ENCODE measurements around the gene VMO1. TPM values are rescaled to one million over a fixed set of nuclear protein-coding genes. Genes with fewer than 3 reads are reported as not detected.
A peak's percentile ranks its signal among the peaks of the same experiment; 100 is the strongest.

Gene VMO1
- polyA plus RNA-seq, 1 experiment = not detected

DNA sequence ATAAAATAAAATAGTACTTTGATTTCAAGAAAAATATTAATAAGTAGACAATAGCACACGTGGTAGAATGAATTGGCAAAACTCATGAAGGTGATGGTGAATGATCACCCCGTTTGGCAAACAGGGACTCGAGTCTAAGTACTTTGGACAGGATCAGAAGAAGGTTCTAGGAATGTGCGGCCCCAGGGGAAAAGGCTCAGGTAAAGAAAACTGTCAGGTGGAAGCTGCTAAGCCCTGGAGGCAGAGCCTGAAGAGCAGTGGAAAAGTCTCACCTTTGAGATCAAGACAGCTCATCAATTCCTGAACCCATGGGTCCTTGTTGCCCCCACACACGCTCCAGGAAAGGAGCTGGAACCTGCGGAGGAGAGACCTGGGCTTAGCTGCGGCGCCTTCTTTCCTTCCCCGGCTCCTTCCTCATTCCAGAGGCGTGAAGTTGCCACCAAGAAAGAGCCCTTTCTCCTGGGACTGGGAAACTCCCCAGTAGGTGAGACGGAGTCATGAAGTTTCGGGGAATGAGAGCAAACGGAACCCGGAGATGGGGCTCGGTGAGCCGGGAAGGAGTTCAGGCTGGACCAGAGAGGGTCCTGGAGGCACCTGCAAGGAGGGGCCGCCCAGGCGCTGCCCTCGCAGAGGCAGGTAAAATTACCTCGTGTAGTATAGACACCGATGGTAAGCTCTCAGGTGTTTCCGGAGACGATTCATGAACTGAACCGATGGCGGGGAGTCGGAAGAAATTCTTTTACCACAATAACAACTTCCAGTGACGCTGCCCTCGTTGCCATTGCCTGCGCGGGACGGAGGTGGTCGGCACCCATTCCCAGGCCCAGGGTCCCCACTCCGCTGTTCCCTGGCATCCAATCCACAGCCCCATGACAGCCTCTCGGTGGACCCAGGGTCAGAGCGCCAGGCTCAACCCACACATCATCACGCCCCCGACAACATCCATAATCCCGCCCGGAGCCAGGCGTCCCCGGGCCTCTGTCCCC, 47.7 kb downstream of the VMO1 start:
- peaks cover 5% of the 10 kb centered on the region; the same call in 1 of the 2 replicates for H3K9me3 ChIP-seq (ENCODE audit: control insufficient read depth, insufficient read depth, low read length)
- H3K27ac ChIP-seq (ENCODE audit: low read depth, low read length) = no peak overlapping the region
- H3K27me3 ChIP-seq (ENCODE audit: control insufficient read depth, insufficient read depth, low read length) = peaks cover 44% of the 10 kb centered on the region
- ChIA-PET CTCF (no interaction called here), POLR2A (interaction anchor here (0.6 kb wide), 1 partner anchor 19 kb away, joined by 3 read pairs; no protein-coding TSS in a partner anchor)
- DNase-seq (ENCODE audit: low read depth, low spot score) = no peak
- peak overlapping the region; percentile 70 for H3K4me3 ChIP-seq (ENCODE audit: low read depth, low read length)
- TF ChIP-seq, protein P1, sequence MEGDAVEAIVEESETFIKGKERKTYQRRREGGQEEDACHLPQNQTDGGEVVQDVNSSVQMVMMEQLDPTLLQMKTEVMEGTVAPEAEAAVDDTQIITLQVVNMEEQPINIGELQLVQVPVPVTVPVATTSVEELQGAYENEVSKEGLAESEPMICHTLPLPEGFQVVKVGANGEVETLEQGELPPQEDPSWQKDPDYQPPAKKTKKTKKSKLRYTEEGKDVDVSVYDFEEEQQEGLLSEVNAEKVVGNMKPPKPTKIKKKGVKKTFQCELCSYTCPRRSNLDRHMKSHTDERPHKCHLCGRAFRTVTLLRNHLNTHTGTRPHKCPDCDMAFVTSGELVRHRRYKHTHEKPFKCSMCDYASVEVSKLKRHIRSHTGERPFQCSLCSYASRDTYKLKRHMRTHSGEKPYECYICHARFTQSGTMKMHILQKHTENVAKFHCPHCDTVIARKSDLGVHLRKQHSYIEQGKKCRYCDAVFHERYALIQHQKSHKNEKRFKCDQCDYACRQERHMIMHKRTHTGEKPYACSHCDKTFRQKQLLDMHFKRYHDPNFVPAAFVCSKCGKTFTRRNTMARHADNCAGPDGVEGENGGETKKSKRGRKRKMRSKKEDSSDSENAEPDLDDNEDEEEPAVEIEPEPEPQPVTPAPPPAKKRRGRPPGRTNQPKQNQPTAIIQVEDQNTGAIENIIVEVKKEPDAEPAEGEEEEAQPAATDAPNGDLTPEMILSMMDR (IDR thresholded peaks at IDR 0.05; ENCODE audit: low read depth, low read length) = no peak

DNA sequence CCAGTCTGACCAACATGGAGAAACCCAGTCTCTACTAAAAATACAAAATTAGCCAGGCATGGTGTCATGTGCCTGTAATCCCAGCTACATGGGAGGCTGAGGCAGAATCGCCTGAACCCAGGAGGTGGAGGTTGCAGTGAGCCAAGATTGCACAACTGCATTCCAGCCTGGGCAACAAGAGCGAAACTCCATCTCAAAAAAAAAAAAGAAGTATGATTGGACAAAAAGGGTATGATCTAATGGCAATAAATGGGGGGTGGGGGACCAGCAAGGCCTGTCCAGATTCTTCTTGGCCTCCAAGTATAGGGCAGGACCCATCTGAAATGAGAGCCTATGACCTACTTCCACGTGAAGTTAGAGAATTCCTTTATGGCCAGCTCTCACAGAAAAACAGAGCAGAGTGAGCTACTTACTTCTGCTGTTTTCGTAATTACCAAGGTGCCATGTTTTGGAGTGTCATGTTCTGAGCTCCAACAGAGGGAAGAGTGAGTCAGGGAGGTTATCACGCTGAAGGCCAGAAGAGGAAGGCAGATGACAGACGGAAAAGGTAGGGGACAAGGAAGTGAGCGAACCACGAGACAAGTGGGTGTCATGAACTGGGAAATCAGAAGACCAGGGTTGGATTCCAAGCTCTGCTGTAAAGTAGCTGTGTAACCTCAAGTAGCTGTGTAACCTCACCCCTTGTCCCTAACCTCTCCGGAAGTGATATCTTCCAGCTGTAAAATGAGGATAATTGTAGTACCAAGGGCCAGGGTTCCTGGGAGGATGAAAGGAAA, 50.1 kb downstream of the VMO1 start:
- H3K27ac ChIP-seq (ENCODE audit: low read depth, low read length) = no peak overlapping the region
- H3K4me3 ChIP-seq (ENCODE audit: low read depth, low read length) = no peak overlapping the region
- ChIA-PET CTCF (interaction anchor here (0.5 to 0.6 kb wide), 2 partner anchors 35 to 53 kb away, joined by 3 read pairs; no protein-coding TSS in a partner anchor), POLR2A (interaction anchor here (0.6 to 0.8 kb wide), 2 partner anchors 59 to 186 kb away, joined by 5 to 8 read pairs; no protein-coding TSS in a partner anchor)
- H3K27me3 ChIP-seq (ENCODE audit: control insufficient read depth, insufficient read depth, low read length) = peaks cover 27% of the 10 kb centered on the region
- H3K9me3 ChIP-seq (ENCODE audit: control insufficient read depth, insufficient read depth, low read length) = peaks cover 5% of the 10 kb centered on the region; the same call in 1 of the 2 replicates
- no peak for DNase-seq (ENCODE audit: low read depth, low spot score)
- TF ChIP-seq, protein P1 (IDR thresholded peaks at IDR 0.05; ENCODE audit: low read depth, low read length) = no peak

Other genes with a start within 250 kb of the VMO1 start
- gene MYBBP1A, start 231.0 kb downstream of the VMO1 start, polyA plus RNA-seq (2011; rRNA removed) = 12.5 and 14.7 TPM in 2 replicates
- gene GGT6, start 225.8 kb downstream of the VMO1 start, polyA plus RNA-seq (2011; rRNA removed) = not detected in 2 replicates
- 0.04 TPM in 1 of 2 replicates, not detected in the other for gene SMTNL2, start 201.8 kb downstream of the VMO1 start, polyA plus RNA-seq (2011; rRNA removed)
- gene ALOX15, start 144.7 kb downstream of the VMO1 start, polyA plus RNA-seq (2011; rRNA removed) = not detected in 2 replicates
- 10.5 and 14.4 TPM in 2 replicates for gene PELP1, start 82.2 kb downstream of the VMO1 start, polyA plus RNA-seq (2011; rRNA removed)
- 8.8 and 9.4 TPM in 2 replicates for gene ARRB2, start 75.7 kb downstream of the VMO1 start, polyA plus RNA-seq (2011; rRNA removed)
- 21.0 and 23.2 TPM in 2 replicates for gene MED11, start 54.9 kb downstream of the VMO1 start, polyA plus RNA-seq (2011; rRNA removed)
- 0.14 and 0.17 TPM in 2 replicates for gene ZMYND15, start 46.5 kb downstream of the VMO1 start, polyA plus RNA-seq (2011; rRNA removed)
- 2.3 and 2.4 TPM in 2 replicates for gene CXCL16, start 46.4 kb downstream of the VMO1 start, polyA plus RNA-seq (2011; rRNA removed)
- gene TM4SF5, start 14.5 kb downstream of the VMO1 start, polyA plus RNA-seq (2011; rRNA removed) = not detected in 2 replicates
- gene GLTPD2, start 2.6 kb upstream of the VMO1 start, polyA plus RNA-seq (2011; rRNA removed) = not detected in 2 replicates
- 222 and 245 TPM in 2 replicates for gene PSMB6, start 9.8 kb upstream of the VMO1 start, polyA plus RNA-seq (2011; rRNA removed)
- gene PLD2, start 20.8 kb upstream of the VMO1 start, polyA plus RNA-seq (2011; rRNA removed) = 18.9 and 22.2 TPM in 2 replicates
- 29.4 and 30.7 TPM in 2 replicates for gene MINK1, start 47.0 kb upstream of the VMO1 start, polyA plus RNA-seq (2011; rRNA removed)
- 1.0 TPM in 2 replicates for gene C17orf107, start 113.2 kb upstream of the VMO1 start, polyA plus RNA-seq (2011; rRNA removed)
- 0.07 and 0.19 TPM in 2 replicates for gene CHRNE, start 116.7 kb upstream of the VMO1 start, polyA plus RNA-seq (2011; rRNA removed)
- not detected in 2 replicates for gene GP1BA, start 145.9 kb upstream of the VMO1 start, polyA plus RNA-seq (2011; rRNA removed)
- 44.7 and 50.0 TPM in 2 replicates for gene SLC25A11, start 153.7 kb upstream of the VMO1 start, polyA plus RNA-seq (2011; rRNA removed)
- 63.1 and 64.3 TPM in 2 replicates for gene RNF167, start 153.9 kb upstream of the VMO1 start, polyA plus RNA-seq (2011; rRNA removed)
- 1,141 and 1,329 TPM in 2 replicates for gene PFN1, start 162.2 kb upstream of the VMO1 start, polyA plus RNA-seq (2011; rRNA removed)
- 2.3 and 3.2 TPM in 2 replicates for gene ENO3, start 164.8 kb upstream of the VMO1 start, polyA plus RNA-seq (2011; rRNA removed)
- gene SPAG7, start 181.5 kb upstream of the VMO1 start, polyA plus RNA-seq (2011; rRNA removed) = 71.0 and 71.1 TPM in 2 replicates
- 18.0 and 20.0 TPM in 2 replicates for gene CAMTA2, start 201.3 kb upstream of the VMO1 start, polyA plus RNA-seq (2011; rRNA removed)
- gene INCA1, start 211.2 kb upstream of the VMO1 start, polyA plus RNA-seq (2011; rRNA removed) = 0.29 and 0.56 TPM in 2 replicates
- gene KIF1C, start 211.6 kb upstream of the VMO1 start, polyA plus RNA-seq (2011; rRNA removed) = 46.9 and 49.8 TPM in 2 replicates
- not detected in 2 replicates for gene SLC52A1, start 249.1 kb upstream of the VMO1 start, polyA plus RNA-seq (2011; rRNA removed)